PC-3 (cell line): ENCODE results near the gene FKBP2.

Experiments
- CTCF ChIP-seq: fragments of 300-600 bp; sonication (generic); conservative IDR thresholded peaks from 2 replicates; pipeline ENCODE4 v1.5.1; 2017; ENCODE audit warnings: antibody characterized with exemption, low read depth, mild to moderate bottlenecking, low read length
- EZH2 ChIP-seq: fragments of 300-600 bp; sonication (generic); IDR thresholded peaks from one replicate; pipeline ENCODE4 v1.6.1; 2017; ENCODE audit warnings: antibody characterized with exemption, mild to moderate bottlenecking, low read length; ENCODE audit not compliant: unreplicated experiment

GRCh38 chr11:64232967-64233315 is 8.0 kb upstream of the FKBP2 start:
- TF ChIP-seq EZH2 (no peak), CTCF (no peak)
